Stromal cell of bone marrow (primary cell): ENCODE results near the gene CPT1B.
"Not testable (repeated sequence)": the region's sequence is repeated elsewhere in the genome, so short reads cannot be mapped to it uniquely, and the experiment has no call there.

Experiments used
- DNase-seq: peaks from one replicate; pipeline ENCODE4 v3.0.0-alpha.2; 2012; ENCODE audit warnings: low read depth

Gene CPT1B

DNA sequence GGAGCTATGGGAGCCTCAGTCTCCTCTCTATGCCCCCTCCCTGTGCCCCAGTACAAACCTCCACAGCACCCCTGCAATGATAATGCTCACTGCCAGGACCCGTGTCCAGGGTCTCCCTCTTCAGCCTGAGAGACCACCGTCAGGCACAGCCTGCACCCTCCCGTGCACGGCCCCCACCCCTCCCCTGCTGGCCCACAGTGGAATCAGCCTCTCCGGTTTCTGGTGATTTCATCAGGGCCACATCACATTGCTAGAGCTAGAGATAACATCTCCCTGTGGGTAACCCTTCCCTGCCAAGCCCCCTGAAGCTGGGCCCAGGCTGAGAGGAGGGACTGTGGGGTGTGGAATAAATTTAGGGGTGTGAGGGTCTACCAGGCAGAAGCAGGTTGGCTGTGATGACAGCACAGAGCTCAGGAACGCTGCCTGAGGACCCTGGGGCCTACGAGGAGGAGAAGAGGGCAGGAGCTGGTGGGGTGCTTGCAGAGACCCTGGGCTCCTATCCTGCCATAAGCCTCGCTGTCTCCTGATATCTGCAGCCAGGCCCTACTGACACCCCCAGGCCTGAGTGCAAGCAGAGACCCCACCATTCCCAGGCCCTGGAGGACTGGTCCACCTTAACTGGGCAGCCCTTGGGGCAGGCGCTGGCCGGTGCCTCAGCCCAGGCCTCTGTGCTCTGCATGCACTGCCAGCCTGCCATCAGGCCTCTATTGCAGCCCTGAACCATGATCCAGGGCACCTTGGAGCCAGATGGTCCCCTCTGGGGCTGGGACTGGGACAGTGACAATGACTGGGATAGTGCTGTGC, 32.5 kb downstream of the CPT1B start, which contains the start of gene KLHDC7B:
TSS of gene KLHDC7B (plus strand) at position 378 of the 804 bp plus-strand sequence. CDS start at position 723, 345 bp downstream.
- DNase-seq: no peak

DNA sequence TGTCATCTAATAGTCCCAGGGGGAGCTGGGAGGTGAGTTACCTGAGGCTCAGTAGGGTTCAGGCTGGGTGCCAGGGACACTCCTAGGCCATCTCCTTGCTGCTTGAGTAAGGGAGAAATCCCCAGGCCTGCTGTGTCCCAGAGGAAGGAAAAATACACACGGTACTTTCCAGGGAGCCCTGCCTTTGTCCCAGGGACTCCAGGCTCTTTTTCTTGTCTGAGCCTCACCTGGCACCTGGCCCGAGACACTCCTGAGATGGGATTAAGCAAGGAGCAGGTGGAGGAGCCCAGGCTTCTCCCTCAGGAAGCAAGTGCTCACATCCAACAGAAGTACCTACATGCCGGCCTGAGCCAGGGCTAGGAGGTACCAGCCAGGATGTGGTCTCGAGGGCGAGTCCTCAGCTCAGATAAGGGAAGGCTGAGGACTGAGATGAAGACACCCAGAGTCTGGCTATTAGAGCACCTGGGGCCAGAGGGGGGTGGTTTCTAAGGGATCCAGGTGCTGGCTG, 33.4 kb downstream of the CPT1B start:
- no peak for DNase-seq

- DNase-seq: no peak
Measured at GRCh38 chr22:50544078-50544745, 34.0 kb downstream of the CPT1B start.

- no peak for DNase-seq
Measured at GRCh38 chr22:50542416-50542927, 35.8 kb downstream of the CPT1B start.

DNA sequence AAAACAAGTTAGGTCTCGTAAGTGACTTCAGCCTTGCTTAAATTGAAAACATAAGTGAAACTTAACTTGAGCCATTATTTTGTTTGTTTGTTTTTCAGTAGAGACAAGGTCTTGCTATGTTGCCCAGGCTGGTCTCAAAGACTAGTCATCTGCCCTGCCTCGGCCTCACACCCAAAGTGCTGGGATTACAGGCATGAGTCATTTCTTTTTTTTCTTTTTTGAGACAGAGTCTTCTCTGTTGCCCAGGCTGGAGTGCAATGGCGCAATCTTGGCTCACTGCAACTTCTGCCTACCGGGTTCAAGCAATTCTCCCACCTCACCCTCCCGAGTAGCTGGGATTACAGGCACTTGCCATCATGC, 36.6 kb downstream of the CPT1B start:
- DNase-seq: peak; percentile 90

- DNase-seq: no peak
Measured at GRCh38 chr22:50540381-50540780, 37.8 kb downstream of the CPT1B start.

DNA sequence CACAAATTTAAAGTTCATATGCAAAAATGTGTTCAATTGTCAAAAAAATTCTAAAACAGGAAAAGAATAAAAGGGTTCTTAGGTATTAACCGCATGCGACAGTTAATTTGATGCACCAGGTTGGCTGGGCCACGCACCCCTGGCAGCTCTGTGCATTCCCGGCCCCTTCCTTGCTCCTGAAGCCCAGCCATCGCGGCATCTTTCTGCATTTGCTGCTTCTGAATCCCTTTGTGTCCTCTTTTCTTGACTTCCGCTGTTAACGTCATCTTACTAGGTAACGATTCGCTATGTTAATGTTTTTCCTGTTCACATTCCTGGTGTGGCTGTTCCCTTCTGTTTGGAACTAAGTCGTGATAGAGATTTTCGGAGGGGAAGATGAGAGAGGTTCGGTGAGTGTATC, 40.5 kb downstream of the CPT1B start:
- no peak for DNase-seq

DNA sequence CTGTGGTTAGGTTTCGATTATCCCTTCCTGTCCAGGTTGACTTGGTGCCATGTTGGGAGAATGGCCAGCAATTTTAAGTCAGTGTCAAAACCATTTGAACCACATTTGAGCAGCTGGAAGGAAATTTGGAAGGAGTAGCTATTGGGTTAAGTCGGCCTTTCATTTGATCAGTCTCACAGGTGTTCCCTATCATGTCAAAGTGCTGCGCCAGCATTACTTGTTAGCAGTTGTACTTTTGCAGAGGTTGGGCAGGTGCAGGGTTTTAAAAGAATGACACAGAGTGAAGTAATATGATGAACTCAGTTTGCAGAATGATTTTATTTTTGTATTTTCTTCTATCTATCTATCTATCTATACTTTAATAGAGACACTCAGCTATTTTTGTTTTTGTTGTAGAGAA, 42.0 kb downstream of the CPT1B start:
- no peak for DNase-seq

DNA sequence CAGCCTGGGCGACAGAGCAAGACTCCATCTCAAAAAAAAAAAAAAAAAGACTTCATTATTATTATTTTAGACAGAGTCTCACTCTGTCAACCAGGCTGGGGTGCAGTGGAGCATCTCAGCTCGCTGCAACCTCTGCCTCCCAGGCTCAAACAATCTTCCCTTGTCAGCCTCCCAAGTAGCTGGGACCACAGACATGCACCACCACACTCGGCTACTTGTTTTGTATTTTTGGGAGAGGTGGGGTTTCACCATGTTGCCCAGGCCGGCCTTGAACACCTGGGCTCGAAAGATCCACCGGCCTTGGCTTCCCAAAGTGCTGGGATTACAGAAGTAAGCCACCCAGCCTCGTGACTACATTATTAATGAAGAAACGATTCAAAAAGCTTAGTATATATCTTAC, 43.1 kb downstream of the CPT1B start:
- DNase-seq: no peak

DNA sequence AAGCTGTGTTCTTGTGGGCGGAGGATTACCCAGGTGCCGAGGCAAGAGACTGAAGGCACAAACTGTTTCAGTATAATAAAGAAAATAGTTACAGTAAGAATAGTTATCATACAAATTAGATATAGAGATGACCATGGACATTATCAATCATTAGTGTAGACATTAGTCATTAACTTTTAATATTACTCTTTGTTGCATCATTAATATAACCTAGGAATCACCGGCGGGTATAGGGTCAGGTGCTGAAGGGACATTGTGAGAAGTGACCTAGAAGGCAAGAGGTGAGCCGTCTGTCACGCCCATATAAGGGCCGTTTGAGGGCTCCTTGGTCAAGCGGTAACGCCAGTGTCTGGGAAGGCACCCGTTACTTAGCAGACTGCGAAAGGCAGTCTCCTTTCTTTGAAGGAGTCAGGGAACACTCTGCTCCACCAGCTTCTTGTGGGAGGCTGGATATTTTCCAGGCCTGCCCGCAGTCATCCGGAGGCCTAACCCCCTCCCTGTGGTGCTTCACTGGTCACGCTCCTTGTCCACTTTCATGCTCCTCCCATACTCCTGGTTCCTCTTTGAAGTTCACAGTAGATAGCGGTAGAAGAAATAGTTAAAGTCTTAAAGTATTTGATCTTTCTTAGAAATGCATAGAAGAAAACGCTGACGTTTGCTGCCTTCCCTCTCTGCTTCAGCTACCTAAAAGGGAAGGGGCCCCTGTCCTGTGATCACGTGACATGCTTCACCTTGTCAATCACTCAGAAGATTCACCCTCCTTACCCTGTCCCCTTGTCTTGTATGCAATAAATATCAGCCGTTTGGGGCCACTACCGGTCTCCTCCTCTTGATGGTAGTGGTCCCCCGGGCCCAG, 44.1 kb downstream of the CPT1B start:
- DNase-seq: not testable (repeated sequence)

GRCh38 chr22:50532824-50533796, 45.1 kb downstream of the CPT1B start:
- no peak for DNase-seq

- peak; percentile 67 for DNase-seq
Measured at GRCh38 chr22:50531962-50532674, 46.1 kb downstream of the CPT1B start.

- DNase-seq: no peak
Measured at GRCh38 chr22:50531546-50531961, 46.7 kb downstream of the CPT1B start.

DNA sequence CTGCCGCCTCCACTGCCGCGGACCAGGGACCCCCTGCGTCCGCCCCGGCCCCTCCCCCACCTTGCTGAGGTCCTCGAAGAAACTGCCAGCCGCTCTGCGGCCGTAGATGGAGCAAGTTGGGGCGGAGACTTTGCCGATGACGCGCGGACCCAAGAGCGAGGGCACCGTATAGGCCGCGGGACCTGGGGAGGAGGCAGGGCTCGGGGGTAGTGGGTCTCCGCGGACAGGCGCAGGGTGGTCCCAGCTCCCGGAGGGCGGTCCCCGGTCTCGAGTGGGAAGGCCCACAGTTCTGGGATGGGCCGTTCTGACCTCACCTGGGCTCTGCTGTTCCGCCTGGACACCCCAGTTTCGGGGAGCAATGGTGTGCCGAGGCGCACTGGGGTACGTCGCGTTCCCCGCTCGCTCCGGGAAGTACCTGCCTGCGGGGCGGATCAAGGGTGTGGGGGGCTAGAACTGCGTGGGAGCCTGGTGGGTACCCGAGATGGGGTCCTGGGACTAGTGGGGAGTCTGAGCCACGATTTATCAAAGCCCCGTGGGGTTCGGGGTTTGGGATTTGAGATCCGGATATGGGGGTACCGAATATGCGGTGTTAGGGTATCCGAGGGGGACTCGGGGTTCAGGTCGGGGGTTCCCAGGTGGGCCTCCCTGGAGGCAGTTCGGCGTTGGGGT, 47.2 kb downstream of the CPT1B start:
- peak; percentile 77 for DNase-seq

DNA sequence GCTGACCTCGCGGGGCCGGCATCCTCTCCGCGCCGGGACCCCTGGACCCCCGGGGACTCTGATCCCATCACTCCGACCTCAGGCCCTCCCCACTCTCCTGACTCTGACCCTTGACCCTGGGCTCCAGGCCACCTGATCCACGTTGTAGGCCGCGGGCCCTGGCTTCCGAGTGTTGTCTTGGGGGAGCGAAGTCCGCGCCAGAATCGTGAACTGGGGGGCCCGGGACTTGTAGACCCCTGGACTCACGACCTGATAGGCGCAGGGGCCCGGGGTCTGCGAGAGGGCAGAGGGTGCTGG, 47.7 kb downstream of the CPT1B start:
- no peak for DNase-seq

GRCh38 chr22:50529897-50530579, 48.2 kb downstream of the CPT1B start, which contains the start of gene TYMP:
TSS of gene TYMP (minus strand) at chr22:50530012. CDS start at chr22:50529709, 303 bp downstream.
- DNase-seq: peak; percentile 62

- DNase-seq: no peak
Measured at GRCh38 chr22:50529416-50529896, 48.8 kb downstream of the CPT1B start.

DNA sequence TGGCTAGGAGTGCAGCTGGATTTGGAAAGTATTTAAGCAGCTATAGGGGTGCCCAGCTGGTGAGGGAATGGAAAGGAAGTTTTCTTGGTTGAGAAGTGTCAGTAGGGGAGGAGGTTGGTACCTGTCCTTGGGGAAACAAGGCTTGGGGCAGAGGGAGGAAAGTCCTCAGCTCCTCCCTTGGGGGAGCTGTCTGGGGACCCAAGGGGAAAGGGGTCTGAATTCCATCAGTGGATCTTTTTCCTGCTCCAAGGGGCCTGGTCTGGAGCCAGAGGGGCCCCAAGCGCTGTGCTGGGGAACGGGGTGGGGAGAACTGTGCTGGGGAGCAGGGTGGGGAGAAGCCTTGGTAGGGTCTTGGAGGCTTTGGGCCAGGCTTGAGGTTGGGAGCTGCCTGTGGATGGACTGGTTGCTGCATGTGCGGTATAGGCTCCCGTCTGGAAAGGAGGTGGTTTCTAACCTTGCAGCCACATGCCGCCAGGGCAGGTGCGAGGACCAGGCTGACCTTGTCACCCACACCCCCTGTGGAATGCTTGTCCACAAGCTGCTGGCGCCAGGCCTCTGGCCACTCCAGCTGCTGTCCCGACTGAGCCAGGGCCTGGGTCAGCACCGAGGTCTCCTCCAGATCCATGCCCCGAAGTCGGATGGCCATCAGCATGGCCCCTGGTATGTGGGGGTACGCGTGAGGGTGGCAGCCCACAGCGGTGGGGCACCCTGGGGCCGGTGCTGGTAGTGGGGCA, 49.4 kb downstream of the CPT1B start:
- DNase-seq: no peak
